ENCODE data around the gene SLC25A38. TPM values are rescaled to one million over a fixed set of nuclear protein-coding genes. Genes with fewer than 3 reads are reported as not detected.

The SLC25A38 gene
- total RNA-seq, 4 donors from 2014 or later = 6.2 to 21.7 (median 12.6) TPM

DNA sequence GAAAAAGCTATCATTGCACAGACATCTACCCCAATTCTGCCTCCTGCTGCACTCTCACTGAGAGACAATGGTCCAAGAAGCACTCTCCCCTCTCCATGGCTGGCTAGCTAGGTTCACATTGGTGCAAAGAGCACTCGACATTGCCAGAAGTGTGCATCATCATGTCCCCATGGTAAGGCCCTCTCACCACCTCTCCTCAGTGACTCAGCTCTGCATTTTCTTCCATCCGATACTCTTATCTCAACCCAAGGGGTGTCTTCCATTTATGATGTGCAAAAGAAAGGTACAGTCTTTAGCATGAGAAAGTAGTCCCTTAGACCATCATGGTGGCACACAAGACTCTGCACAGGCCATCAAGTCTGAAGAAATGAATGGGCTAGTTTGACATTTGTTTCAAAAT, 37.4 kb downstream of the SLC25A38 start:
- intact Hi-C loops (cut with DNase I) = no loop called here
- Histone ChIP-seq H3K27me3 (no peaks in the 10 kb centered on the region), H3K4me3 (no peak overlapping the region), H3K9me3 (no peaks in the 10 kb centered on the region), H3K27ac (no peak overlapping the region), H3K36me3 (no peaks in the 10 kb centered on the region), H3K4me1 (peaks cover 0 to 32% (median 0%) of the 10 kb centered on the region in 3 donors)
- no peak for DNase-seq
- WGBS, 2 donors = 95 to 96% methylated on average over 2 of the region's 2 CpGs
- TF ChIP-seq CTCF (IDR thresholded peaks at IDR 0.05) (no peak), POLR2A (IDR thresholded peaks at IDR 0.05) (no peak)

DNA sequence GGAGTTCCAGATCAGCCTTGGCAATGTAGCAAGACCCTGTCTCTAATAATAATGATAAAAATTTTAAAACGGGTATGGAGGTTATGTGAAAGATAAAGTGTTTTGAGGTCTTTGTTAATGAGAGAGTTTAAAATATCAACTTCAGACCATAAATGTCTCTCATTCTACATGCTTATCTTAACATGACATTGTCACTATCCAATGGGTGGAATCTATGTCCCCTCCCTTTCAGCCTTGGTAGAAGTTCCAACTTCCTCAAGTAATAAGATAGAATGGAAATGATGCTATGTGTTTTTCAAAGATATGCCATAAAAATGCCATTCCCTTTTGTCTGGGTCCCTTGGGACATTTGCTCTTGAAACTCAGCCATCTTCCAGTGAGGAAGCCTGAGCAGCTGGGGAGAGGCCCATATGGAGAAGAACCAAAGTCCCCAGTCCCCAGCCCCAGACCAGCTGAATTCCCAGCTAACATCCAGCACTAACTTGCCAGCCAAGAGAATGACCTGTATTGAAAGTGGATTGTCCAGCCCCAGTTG, 40.3 kb downstream of the SLC25A38 start:
- 86 to 89% methylated on average over 1 of the region's 1 CpG for WGBS, 2 donors
- intact Hi-C loops (cut with DNase I) = no loop called here
- Histone ChIP-seq H3K27me3 (peaks cover 0 to 3% (median 0%) of the 10 kb centered on the region in 4 donors), H3K27ac (no peak overlapping the region), H3K9me3 (no peaks in the 10 kb centered on the region), H3K4me3 (no peak overlapping the region), H3K36me3 (no peaks in the 10 kb centered on the region), H3K4me1 (peaks cover 0 to 20% (median 0%) of the 10 kb centered on the region in 3 donors)
- DNase-seq = no peak
- TF ChIP-seq POLR2A (IDR thresholded peaks at IDR 0.05) (no peak), CTCF (IDR thresholded peaks at IDR 0.05) (no peak)

GRCh38 chr3:39426312-39426711, 43.1 kb downstream of the SLC25A38 start:
- Histone ChIP-seq H3K9me3 (no peaks in the 10 kb centered on the region), H3K4me3 (no peak overlapping the region), H3K4me1 (no peaks in the 10 kb centered on the region), H3K36me3 (no peaks in the 10 kb centered on the region), H3K27me3 (peaks cover 0 to 22% (median 0%) of the 10 kb centered on the region in 4 donors), H3K27ac (no peak overlapping the region)
- WGBS, 2 donors = 0 to 56% methylated on average over 1 of the region's 1 CpG
- DNase-seq = no peak
- TF ChIP-seq CTCF (IDR thresholded peaks at IDR 0.05) (no peak), POLR2A (IDR thresholded peaks at IDR 0.05) (no peak)
- intact Hi-C loops (cut with DNase I) = no loop called here

- 88 to 100% methylated on average over 1 of the region's 1 CpG for WGBS, 2 donors
- no peak for DNase-seq
- Histone ChIP-seq H3K36me3 (no peaks in the 10 kb centered on the region), H3K9me3 (no peaks in the 10 kb centered on the region), H3K27ac (no peak overlapping the region), H3K27me3 (peaks cover 0 to 22% (median 0%) of the 10 kb centered on the region in 4 donors), H3K4me3 (no peak overlapping the region), H3K4me1 (no peaks in the 10 kb centered on the region)
- intact Hi-C loops (cut with DNase I) = no loop called here
- no peak for TF ChIP-seq CTCF (IDR thresholded peaks at IDR 0.05)
- no peak for TF ChIP-seq POLR2A (IDR thresholded peaks at IDR 0.05)
Observed at GRCh38 chr3:39427506-39427905, 44.3 kb downstream of the SLC25A38 start.

- DNase-seq = no peak
- no peak overlapping the region for H3K4me3 ChIP-seq
- H3K27me3 ChIP-seq = peaks cover 0 to 22% (median 0%) of the 10 kb centered on the region in 4 donors
- no peak for TF ChIP-seq CTCF (IDR thresholded peaks at IDR 0.05)
- no peak for TF ChIP-seq POLR2A (IDR thresholded peaks at IDR 0.05)
- WGBS, 2 donors = 33 to 52% methylated on average over 6 of the region's 22 CpGs
- no peaks in the 10 kb centered on the region for H3K36me3 ChIP-seq
- intact Hi-C loops (cut with DNase I) = no loop called here
- peak overlapping the region in 2 of 4 donors; percentile 28 to 44 for H3K27ac ChIP-seq
- H3K4me1 ChIP-seq = peaks cover 0 to 6% (median 3%) of the 10 kb centered on the region in 3 donors
- H3K9me3 ChIP-seq = no peaks in the 10 kb centered on the region
Observed at GRCh38 chr3:39428745-39429201, 45.6 kb downstream of the SLC25A38 start.

Data from esophagus squamous epithelium (tissue), 5 donors.